Loucy (cell line): ENCODE results near the gene SETBP1.

Experiments used
- H2AFZ ChIP-seq: fragments of 200-600 bp; sonication (generic); 2 replicates; pipeline ENCODE4 v1.6.0; 2016; ENCODE audit warnings: antibody characterized with exemption, mild to moderate bottlenecking, low read length, moderate library complexity
- H3F3A ChIP-seq: fragments of 200-600 bp; 2 replicates; pipeline ENCODE4 v1.6.0; 2016; ENCODE audit warnings: antibody characterized with exemption, low read depth, mild to moderate bottlenecking
- H3K27me3 ChIP-seq: fragments of 200-600 bp; sonication (generic); 2 replicates; pipeline ENCODE4 v1.6.1; 2014; ENCODE audit warnings: low read length, mild to moderate bottlenecking; ENCODE audit not compliant: insufficient read depth, poor library complexity, severe bottlenecking
- H3K36me3 ChIP-seq: fragments of 200-600 bp; sonication (generic); 2 replicates; pipeline ENCODE4 v1.6.1; 2016; ENCODE audit warnings: low read length; ENCODE audit not compliant: insufficient read depth
- H3K4me1 ChIP-seq: fragments of 200-600 bp; sonication (generic); 2 replicates; pipeline ENCODE4 v1.5.1; 2014; ENCODE audit warnings: low read length, mild to moderate bottlenecking; ENCODE audit not compliant: insufficient read depth, poor library complexity, severe bottlenecking
- H3K4me2 ChIP-seq: fragments of 200-600 bp; sonication (generic); 2 replicates; pipeline ENCODE4 v1.6.0; 2014; ENCODE audit warnings: antibody characterized with exemption, low read length, low read depth, mild to moderate bottlenecking; ENCODE audit not compliant: poor library complexity, severe bottlenecking
- H3K4me3 ChIP-seq: fragments of 200-600 bp; sonication (generic); 2 replicates; pipeline ENCODE4 v1.5.1; 2014; ENCODE audit warnings: low read length, mild to moderate bottlenecking, mixed read lengths; ENCODE audit not compliant: poor library complexity, severe bottlenecking
- H3K79me2 ChIP-seq: fragments of 200-600 bp; sonication (generic); 2 replicates; pipeline ENCODE4 v1.6.1; 2014; ENCODE audit warnings: low read length; ENCODE audit not compliant: insufficient read depth
- H3K9ac ChIP-seq: fragments of 200-600 bp; sonication (generic); 2 replicates; pipeline ENCODE4 v1.6.0; 2014; ENCODE audit warnings: mild to moderate bottlenecking, low read depth, low read length, moderate library complexity; ENCODE audit not compliant: poor library complexity, severe bottlenecking
- H3K9me2 ChIP-seq: fragments of 200-600 bp; sonication (generic); replicated peaks from 2 replicates; pipeline ENCODE4 v1.6.1; 2016; ENCODE audit warnings: low read depth, low read length, mixed read lengths
- H3K9me3 ChIP-seq: fragments of 200-600 bp; sonication (generic); 2 replicates; pipeline ENCODE4 v1.6.1; 2014; ENCODE audit warnings: mild to moderate bottlenecking, antibody characterized with exemption, low read length, low read depth; ENCODE audit not compliant: insufficient read depth
- H4K20me1 ChIP-seq: fragments of 200-600 bp; sonication (generic); 2 replicates; pipeline ENCODE4 v1.6.0; 2014; ENCODE audit warnings: antibody characterized with exemption, low read length, mild to moderate bottlenecking; ENCODE audit not compliant: insufficient read depth, poor library complexity, severe bottlenecking
- EZH2phosphoT487 ChIP-seq: fragments of 200-600 bp; IDR thresholded peaks from 2 replicates; pipeline ENCODE4 v1.6.1; 2018; ENCODE audit warnings: antibody characterized with exemption, mild to moderate bottlenecking, moderate library complexity, borderline replicate concordance
- TF ChIP-seq, protein P1 (sequence below): fragments of 200-600 bp; sonication (generic); conservative IDR thresholded peaks from 2 replicates; pipeline ENCODE4 v1.5.1; 2014; ENCODE audit warnings: mild to moderate bottlenecking, antibody characterized with exemption, low read length

Gene SETBP1

DNA sequence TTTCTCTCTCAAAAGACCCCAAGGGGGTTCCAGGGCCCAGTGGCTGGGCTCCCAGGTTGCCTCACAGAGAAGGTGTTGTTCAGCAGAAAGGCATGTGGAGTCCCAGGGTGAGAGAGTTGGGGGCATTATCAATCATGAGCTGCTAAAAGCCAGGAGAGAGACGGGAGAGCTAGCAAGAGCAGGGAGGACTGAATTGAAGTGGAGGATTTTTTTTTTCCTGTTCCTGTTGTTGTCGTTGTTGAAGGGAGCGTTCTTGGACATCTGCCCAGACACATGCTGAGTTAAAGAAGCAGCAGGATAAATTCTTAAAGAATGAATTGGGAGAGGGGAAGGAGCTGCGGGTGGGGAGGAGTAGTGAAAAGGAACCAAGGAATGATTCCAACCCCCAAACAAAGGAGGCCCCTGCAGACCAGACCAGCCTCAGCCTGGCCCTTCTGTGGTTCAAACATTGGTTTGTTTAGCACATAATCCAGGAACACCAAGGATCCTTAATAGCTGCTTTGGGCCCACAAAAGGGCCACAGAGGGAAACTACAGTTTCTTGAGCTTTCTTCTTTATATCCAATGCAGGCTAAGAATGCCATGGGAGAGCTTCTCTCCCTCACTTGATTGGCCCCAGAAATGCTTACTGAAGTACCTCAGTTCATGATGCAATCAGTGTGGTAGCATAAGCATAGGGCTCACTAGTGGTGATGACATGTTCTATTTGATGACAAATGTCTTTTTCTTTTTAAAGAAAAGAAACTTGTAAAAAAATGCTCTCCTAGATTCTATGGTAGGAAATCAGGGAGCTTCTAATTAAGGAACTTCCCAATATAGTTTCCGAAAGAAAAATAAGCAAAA lies 146.0 kb downstream of the SETBP1 start:
- Histone ChIP-seq H3F3A (0 out of 2 replicates have a peak, but pooled peaks cover 3% of the 10 kb centered on the region), H3K9me2 (no peaks in the 10 kb centered on the region), H3K4me3 (no peak overlapping the region), H3K36me3 (no peaks in the 10 kb centered on the region), H3K9me3 (no peaks in the 10 kb centered on the region), H3K4me2 (no peak overlapping the region), H2AFZ (no peak overlapping the region), H4K20me1 (no peaks in the 10 kb centered on the region), H3K9ac (no peak overlapping the region), H3K4me1 (peaks cover 43% of the 10 kb centered on the region), H3K79me2 (peaks cover 38% of the 10 kb centered on the region; the same call in 1 of the 2 replicates), H3K27me3 (no peaks in the 10 kb centered on the region)
- TF ChIP-seq, protein P1, sequence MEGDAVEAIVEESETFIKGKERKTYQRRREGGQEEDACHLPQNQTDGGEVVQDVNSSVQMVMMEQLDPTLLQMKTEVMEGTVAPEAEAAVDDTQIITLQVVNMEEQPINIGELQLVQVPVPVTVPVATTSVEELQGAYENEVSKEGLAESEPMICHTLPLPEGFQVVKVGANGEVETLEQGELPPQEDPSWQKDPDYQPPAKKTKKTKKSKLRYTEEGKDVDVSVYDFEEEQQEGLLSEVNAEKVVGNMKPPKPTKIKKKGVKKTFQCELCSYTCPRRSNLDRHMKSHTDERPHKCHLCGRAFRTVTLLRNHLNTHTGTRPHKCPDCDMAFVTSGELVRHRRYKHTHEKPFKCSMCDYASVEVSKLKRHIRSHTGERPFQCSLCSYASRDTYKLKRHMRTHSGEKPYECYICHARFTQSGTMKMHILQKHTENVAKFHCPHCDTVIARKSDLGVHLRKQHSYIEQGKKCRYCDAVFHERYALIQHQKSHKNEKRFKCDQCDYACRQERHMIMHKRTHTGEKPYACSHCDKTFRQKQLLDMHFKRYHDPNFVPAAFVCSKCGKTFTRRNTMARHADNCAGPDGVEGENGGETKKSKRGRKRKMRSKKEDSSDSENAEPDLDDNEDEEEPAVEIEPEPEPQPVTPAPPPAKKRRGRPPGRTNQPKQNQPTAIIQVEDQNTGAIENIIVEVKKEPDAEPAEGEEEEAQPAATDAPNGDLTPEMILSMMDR = no peak
- no peak for TF ChIP-seq EZH2phosphoT487

- H2AFZ ChIP-seq = no peak overlapping the region
- no peak overlapping the region for H3K4me3 ChIP-seq
- H3K36me3 ChIP-seq = no peaks in the 10 kb centered on the region
- H3F3A ChIP-seq = 0 out of 2 replicates have a peak, but pooled peaks cover 3% of the 10 kb centered on the region
- peaks cover 40% of the 10 kb centered on the region for H3K4me1 ChIP-seq
- no peak overlapping the region for H3K4me2 ChIP-seq
- no peak overlapping the region for H3K9ac ChIP-seq
- no peaks in the 10 kb centered on the region for H3K27me3 ChIP-seq
- H3K9me2 ChIP-seq = no peaks in the 10 kb centered on the region
- no peaks in the 10 kb centered on the region for H4K20me1 ChIP-seq
- peaks cover 53% of the 10 kb centered on the region; the same call in 1 of the 2 replicates for H3K79me2 ChIP-seq
- H3K9me3 ChIP-seq = no peaks in the 10 kb centered on the region
- TF ChIP-seq, protein P1 = no peak
These were observed 147.4 kb downstream of the SETBP1 start for GRCh38 chr18:44828080-44828479.

DNA sequence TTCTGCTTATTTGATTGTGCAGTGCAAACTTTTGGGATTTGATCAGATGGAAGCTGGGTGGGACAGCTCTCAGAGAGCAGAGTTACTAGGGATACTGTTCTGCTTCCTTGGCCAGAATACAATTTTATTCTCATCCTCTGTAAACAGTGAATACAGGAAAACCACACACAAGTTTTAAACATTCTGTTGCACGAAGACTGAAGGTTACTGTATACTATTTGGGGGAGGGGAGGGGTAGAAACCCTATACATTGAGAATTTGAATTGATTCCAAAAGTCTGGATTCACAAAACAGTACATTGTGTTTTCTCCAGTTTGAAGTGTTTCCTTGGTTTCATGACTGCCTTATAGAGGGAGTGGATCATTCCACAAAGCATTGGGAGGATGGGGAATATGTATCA lies 149.9 kb downstream of the SETBP1 start:
- Histone ChIP-seq H3K79me2 (peaks cover 68% of the 10 kb centered on the region; the same call in 1 of the 2 replicates), H3K4me1 (peaks cover 33% of the 10 kb centered on the region), H4K20me1 (no peaks in the 10 kb centered on the region), H3F3A (no peaks in the 10 kb centered on the region), H3K4me2 (peak overlapping the region; percentile 67), H3K36me3 (no peaks in the 10 kb centered on the region), H3K9me2 (no peaks in the 10 kb centered on the region), H3K9ac (peak overlapping the region; percentile 7), H2AFZ (no peak overlapping the region), H3K9me3 (no peaks in the 10 kb centered on the region), H3K4me3 (peak overlapping the region; percentile 22), H3K27me3 (no peaks in the 10 kb centered on the region)
- TF ChIP-seq, protein P1 = no peak
- TF ChIP-seq EZH2phosphoT487 = no peak
